ENCODE measurements around the gene PTHLH. TPM values are rescaled to one million over a fixed set of nuclear protein-coding genes. Genes with fewer than 3 reads are reported as not detected.
A peak's percentile ranks its signal among the peaks of the same experiment; 100 is the strongest.

PTHLH gene
- total RNA-seq (2013; cell fraction: nucleolus; rRNA removed), result not detected in 2 replicates
- total RNA-seq (2014; rRNA removed) (not detected in 2 replicates), total RNA-seq (2014; rRNA removed; fragmentation: Illumina TruSeq; extraction: Trizol) (not detected in 2 replicates), total RNA-seq (2021) (not detected in 2 replicates), polyA plus RNA-seq (2011; rRNA removed) (0.08 and 0.12 TPM in 2 replicates), polyA plus RNA-seq (2014; fragmentation: Illumina TruSeq; extraction: Trizol) (not detected in 2 replicates), polyA plus RNA-seq (2014; fragmentation: Nextera tagmentation; extraction: Ambion mirVana) (not detected), polyA plus RNA-seq (2014; rRNA removed) (0.12 TPM in 1 of 2 replicates, not detected in the other), polyA plus RNA-seq (2016; fragmentation: Nextera tagmentation; extraction: Ambion mirVana) (not detected), polyA minus RNA-seq (2011; rRNA and poly(A)+ RNA removed) (not detected in 2 replicates), Bru-seq, nascent RNA (percentile 12 among the genes with signal in this experiment), BruChase-seq, experiment 1, labeled RNA remaining after a 6-hour chase (percentile 5 among the genes with signal in this experiment), BruChase-seq, experiment 2, labeled RNA remaining after a 2-hour chase (percentile 10 among the genes with signal in this experiment)
- not detected for polyA plus RNA-seq (2011; ENCODE audit: low read depth)
- not detected in 2 replicates for polyA plus RNA-seq (2011; cell fraction: cytosol; rRNA removed)
- polyA plus RNA-seq (2011; cell fraction: nucleus; rRNA removed), result not detected in 2 replicates
- polyA plus RNA-seq (2012), result 0.06 and 0.16 TPM in 2 replicates
- not detected in 2 replicates for polyA minus RNA-seq (2011; cell fraction: cytosol; rRNA and poly(A)+ RNA removed)
- not detected in 2 replicates for polyA minus RNA-seq (2011; cell fraction: nucleus; rRNA and poly(A)+ RNA removed)
- long read RNA-seq, experiment 1, result 0 reads
- long read RNA-seq, experiment 2, result 0 reads

- TF ChIP-seq RAD21 (IDR thresholded peaks at IDR 0.05; ENCODE audit: insufficient read depth, low read depth, low read length) (no peak), CBX3 (IDR thresholded peaks at IDR 0.05; ENCODE audit: borderline replicate concordance, low read depth) (no peak), ZBTB40 (IDR thresholded peaks at IDR 0.05; ENCODE audit: borderline replicate concordance) (no peak)
- Histone ChIP-seq H3K27me3 (replicated peaks in 1 of 2; ENCODE audit: control insufficient read depth in 2 of 2, insufficient read depth in 2 of 2, low read length in 1 of 2) (peaks cover 19 to 35% of the 10 kb centered on the region in 2 experiments), H3K9ac (ENCODE audit: control insufficient read depth, insufficient read depth, low read length) (no peak within 1 kb of the TSS), H3K79me2 (ENCODE audit: control insufficient read depth, insufficient read depth, low read length) (no peaks in the 10 kb centered on the region), H4K20me1 (ENCODE audit: control insufficient read depth, insufficient read depth) (no peaks in the 10 kb centered on the region; the same call in 1 of the 2 replicates), H3K9me3 (replicated peaks; ENCODE audit: control insufficient read depth, insufficient read depth, low read length) (no peaks in the 10 kb centered on the region), H3K27ac (ENCODE audit: control insufficient read depth, insufficient read depth) (no peak within 1 kb of the TSS), H3K36me3 (ENCODE audit: control insufficient read depth in 2 of 2, insufficient read depth in 2 of 2, low read length in 1 of 2) (no peaks in the 10 kb centered on the region), H3K4me1 (ENCODE audit: control insufficient read depth, insufficient read depth, low read length) (peaks cover 10% of the 10 kb centered on the region), H3K4me2 (ENCODE audit: control insufficient read depth, insufficient read depth) (no peak within 1 kb of the TSS), H3K4me3 (no peak within 1 kb of the TSS), H2AFZ (ENCODE audit: control insufficient read depth, low read depth, low read length) (no peak within 1 kb of the TSS)
- FAIRE-seq (no peak), DNase-seq (ENCODE audit: low read depth, low spot score) (no peak), ATAC-seq (no peak)
- intact Hi-C loops (cut with micrococcal nuclease; ENCODE audit: unreplicated experiment), result no loop called here
- POLR2A ChIA-PET, result no interaction called here
- SMC1A ChIA-PET (ENCODE audit: uncharacterized antibody, unreplicated experiment), result interaction anchor here (1.1 kb wide), 1 partner anchor 381 kb away, joined by 3 read pairs; no protein-coding TSS in a partner anchor
- RAD21 ChIA-PET (ENCODE audit: unreplicated experiment), result no interaction called here
- in situ Hi-C loops (cut with MboI), result no loop called here
- 50% methylated on average over 2 of the region's 2 CpGs for WGBS (ENCODE audit: insufficient coverage, insufficient replicate concordance, low lambda C conversion rate, missing lambda C conversion rate)
- BruUV-seq (replicated peaks), result no TSS peak
- CTCF ChIA-PET, result no interaction called here
Observed at GRCh38 chr12:27972721-27973120, at the start of gene PTHLH. PTHLH (minus strand) TSS chr12:27972733; CDS start chr12:27969494, 3,239 bp downstream.

Measured in GM12878 (cell line).